Keratinocyte (primary cell): Measurements from ENCODE around the gene PAQR5. TPM values are rescaled to one million over a fixed set of nuclear protein-coding genes. Genes with fewer than 3 reads are reported as not detected.

Experiments
- DNase-seq: peaks from one replicate; pipeline ENCODE4 v3.0.0-alpha.2; 2011; ENCODE audit warnings: low read depth, missing footprints, low spot score
- FAIRE-seq: peaks from 2 replicates; lab custom pipeline; 2011; peaks lifted over from hg19 to GRCh38; lab: Jason Lieb, UNC
- H2AFZ ChIP-seq: 2 replicates; pipeline ENCODE4 v1.6.0; 2012; ENCODE audit warnings: low read length, control low read depth, inconsistent platforms; ENCODE audit not compliant: control insufficient read depth
- H3K27ac ChIP-seq: 2 replicates; pipeline ENCODE4 v1.5.1; 2011; ENCODE audit warnings: low read length; ENCODE audit not compliant: control insufficient read depth, insufficient read depth
- H3K27me3 ChIP-seq: 3 replicates; pipeline ENCODE4 v1.6.0; 2011; ENCODE audit warnings: low read length; ENCODE audit not compliant: control insufficient read depth, insufficient read depth; ENCODE audit errors: extremely low read depth
- H3K36me3 ChIP-seq, 2 experiments: 2 replicates in 1 of 2; 3 replicates in 1 of 2; pipeline ENCODE4 v1.5.1; 2011; ENCODE audit warnings: low read length in 2 of 2, mild to moderate bottlenecking in 1 of 2; ENCODE audit not compliant: control insufficient read depth in 2 of 2, insufficient read depth in 2 of 2; ENCODE audit errors: extremely low read depth in 1 of 2
- H3K4me1 ChIP-seq: 3 replicates; pipeline ENCODE4 v1.5.1; 2011; ENCODE audit warnings: low read length; ENCODE audit not compliant: control insufficient read depth, insufficient read depth; ENCODE audit errors: extremely low read depth
- H3K4me2 ChIP-seq: 3 replicates; pipeline ENCODE4 v1.6.0; 2011; ENCODE audit warnings: low read depth, low read length; ENCODE audit not compliant: control insufficient read depth, insufficient read depth; ENCODE audit errors: extremely low read depth
- H3K4me3 ChIP-seq, 3 experiments: fragments of 200-600 bp in 1 of 3; sonication (generic) in 1 of 3; 2 replicates in 2 of 3; 3 replicates in 1 of 3; pipeline ENCODE4 v1.5.1; 2011 to 2016; ENCODE audit warnings: low read length in 3 of 3, mild to moderate bottlenecking in 3 of 3, control low read depth in 2 of 3, inconsistent platforms in 1 of 3, low read depth in 1 of 3, mixed read lengths in 1 of 3, mixed run types in 1 of 3, moderate library complexity in 1 of 3; ENCODE audit not compliant: control insufficient read depth in 2 of 3, insufficient read depth in 2 of 3; ENCODE audit errors: extremely low read depth in 1 of 3
- H3K79me2 ChIP-seq: 2 replicates; pipeline ENCODE4 v1.6.0; 2012; ENCODE audit warnings: low read length; ENCODE audit not compliant: control insufficient read depth, insufficient read depth
- H3K9ac ChIP-seq: 3 replicates; pipeline ENCODE4 v1.6.0; 2011; ENCODE audit warnings: low read length; ENCODE audit not compliant: control insufficient read depth, insufficient read depth; ENCODE audit errors: extremely low read depth
- H3K9me1 ChIP-seq: 3 replicates; pipeline ENCODE4 v1.6.0; 2011; ENCODE audit warnings: low read length; ENCODE audit not compliant: control insufficient read depth, insufficient read depth; ENCODE audit errors: extremely low read depth
- H3K9me3 ChIP-seq: 2 replicates; pipeline ENCODE4 v1.5.1; 2012; ENCODE audit warnings: low read depth, low read length; ENCODE audit not compliant: control insufficient read depth
- H4K20me1 ChIP-seq: 3 replicates; pipeline ENCODE4 v1.6.0; 2011; ENCODE audit warnings: low read length; ENCODE audit not compliant: control insufficient read depth, insufficient read depth; ENCODE audit errors: extremely low read depth
- EZH2 ChIP-seq: IDR thresholded peaks from one replicate; pipeline ENCODE4 v1.6.1; 2012; ENCODE audit warnings: inconsistent platforms, mild to moderate bottlenecking, low read length, moderate library complexity
- dilution Hi-C: fragments of 300-500 bp; cut with MboI; formaldehyde crosslinking; loops from one replicate; pipeline ENCODE4 v1.7.0; 2020; ENCODE audit warnings: low sequenced_read_pairs; ENCODE audit not compliant: extremely low pct_ligation_motif_present
- polyA plus RNA-seq, 5 experiments: library from polyadenylated mRNA; depleted of rRNA in 3 of 5; stranded (reverse) in 3 of 5; stranded (forward) in 1 of 5; unstranded in 1 of 5; fragments of >200 nt; gene quantifications; 1 replicate in 1 of 5; 2 replicates in 3 of 5; 3 replicates in 1 of 5; pipeline versions ENCODE4 v1.2.1 to v1.2.3, GENCODE V29; 2011 to 2012; ENCODE audit warnings: missing spikeins in 2 of 5, low read depth in 1 of 5, low replicate concordance in 1 of 5
- TF ChIP-seq, protein P1 (sequence below), 3 experiments: IDR thresholded peaks in 1 of 3; conservative IDR thresholded peaks in 1 of 3; optimal IDR thresholded peaks in 1 of 3; 2 replicates in 2 of 3; 3 replicates in 1 of 3; pipeline versions ENCODE3 to v1.5.1; 2011; ENCODE audit warnings: low read length in 3 of 3, mild to moderate bottlenecking in 3 of 3, moderate library complexity in 2 of 3, control low read depth in 1 of 3, inconsistent platforms in 1 of 3; ENCODE audit not compliant: insufficient read depth in 2 of 3; ENCODE audit errors: extremely low read depth in 1 of 3

The PAQR5 gene
- polyA plus RNA-seq, 1 donor (not counting 4 experiments of a cell fraction or from before 2014, with no cell fraction given): 0.30 TPM

DNA sequence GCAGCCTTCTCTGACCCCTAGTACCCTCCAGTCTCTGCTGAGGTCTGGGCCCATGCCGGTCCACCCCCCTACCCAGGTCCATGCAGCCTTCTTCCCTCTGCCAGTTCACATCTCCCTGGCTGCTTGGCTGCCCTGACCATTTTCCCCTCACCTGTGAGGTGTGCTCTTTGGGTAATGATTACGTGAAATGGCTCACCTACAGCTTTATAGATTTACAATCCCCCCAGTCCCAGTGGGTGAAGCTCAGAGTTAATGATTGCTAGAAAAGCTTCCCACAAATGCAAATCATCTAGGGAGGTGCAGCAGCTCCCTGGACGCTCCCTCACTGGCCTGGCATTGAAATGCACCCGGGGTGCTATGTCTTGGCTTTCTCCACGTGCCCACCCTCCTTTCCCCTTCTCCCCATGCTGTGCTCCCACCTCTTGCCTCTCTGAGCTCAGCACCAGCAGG lies 18.7 kb downstream of the PAQR5 start:
- H3K4me1 ChIP-seq: no peaks in the 10 kb centered on the region
- no peak overlapping the region for H3K9ac ChIP-seq
- H3K9me3 ChIP-seq: no peaks in the 10 kb centered on the region
- no peaks in the 10 kb centered on the region for H3K9me1 ChIP-seq
- no peak overlapping the region for H2AFZ ChIP-seq
- FAIRE-seq: no peak
- H3K27ac ChIP-seq: no peak overlapping the region
- TF ChIP-seq, protein P1, sequence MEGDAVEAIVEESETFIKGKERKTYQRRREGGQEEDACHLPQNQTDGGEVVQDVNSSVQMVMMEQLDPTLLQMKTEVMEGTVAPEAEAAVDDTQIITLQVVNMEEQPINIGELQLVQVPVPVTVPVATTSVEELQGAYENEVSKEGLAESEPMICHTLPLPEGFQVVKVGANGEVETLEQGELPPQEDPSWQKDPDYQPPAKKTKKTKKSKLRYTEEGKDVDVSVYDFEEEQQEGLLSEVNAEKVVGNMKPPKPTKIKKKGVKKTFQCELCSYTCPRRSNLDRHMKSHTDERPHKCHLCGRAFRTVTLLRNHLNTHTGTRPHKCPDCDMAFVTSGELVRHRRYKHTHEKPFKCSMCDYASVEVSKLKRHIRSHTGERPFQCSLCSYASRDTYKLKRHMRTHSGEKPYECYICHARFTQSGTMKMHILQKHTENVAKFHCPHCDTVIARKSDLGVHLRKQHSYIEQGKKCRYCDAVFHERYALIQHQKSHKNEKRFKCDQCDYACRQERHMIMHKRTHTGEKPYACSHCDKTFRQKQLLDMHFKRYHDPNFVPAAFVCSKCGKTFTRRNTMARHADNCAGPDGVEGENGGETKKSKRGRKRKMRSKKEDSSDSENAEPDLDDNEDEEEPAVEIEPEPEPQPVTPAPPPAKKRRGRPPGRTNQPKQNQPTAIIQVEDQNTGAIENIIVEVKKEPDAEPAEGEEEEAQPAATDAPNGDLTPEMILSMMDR (optimal IDR thresholded peaks at IDR 0.05 in 1 of 3, IDR thresholded peaks at IDR 0.05 in 1 of 3, conservative IDR thresholded peaks at IDR 0.05 in 1 of 3; ENCODE audit: extremely low read depth in 1 of 3, insufficient read depth in 2 of 3, low read length in 3 of 3): no peak
- TF ChIP-seq EZH2: no peak
- H3K4me2 ChIP-seq: no peak overlapping the region
- no peaks in the 10 kb centered on the region for H3K36me3 ChIP-seq
- H4K20me1 ChIP-seq: no peaks in the 10 kb centered on the region
- H3K79me2 ChIP-seq: no peaks in the 10 kb centered on the region
- H3K27me3 ChIP-seq: peaks cover 12% of the 10 kb centered on the region
- dilution Hi-C loops: no loop called here
- H3K4me3 ChIP-seq: no peak overlapping the region
- no peak for DNase-seq

DNA sequence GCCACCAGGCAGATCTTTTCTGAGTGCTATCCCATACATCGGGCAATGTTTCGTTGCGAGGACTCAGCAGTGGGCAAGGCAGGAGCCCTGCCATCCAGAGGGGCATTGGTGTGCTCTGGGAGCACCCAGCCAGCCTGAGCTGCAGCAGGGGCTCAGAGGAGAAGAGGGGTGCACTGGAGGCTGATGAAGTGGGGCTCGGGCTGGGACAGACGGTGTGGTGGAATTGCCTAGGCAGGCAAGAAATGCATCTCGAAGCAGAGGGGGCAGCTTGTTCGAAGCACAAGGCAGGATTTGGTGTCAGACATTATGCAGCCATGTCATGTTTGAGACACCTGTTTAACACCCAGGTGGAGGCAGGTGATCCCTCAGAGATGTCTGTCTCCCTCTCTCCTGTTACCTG lies 19.3 kb downstream of the PAQR5 start:
- H3K4me3 ChIP-seq: no peak overlapping the region
- no peaks in the 10 kb centered on the region for H4K20me1 ChIP-seq
- no peak overlapping the region for H2AFZ ChIP-seq
- H3K9ac ChIP-seq: no peak overlapping the region
- no peaks in the 10 kb centered on the region for H3K9me3 ChIP-seq
- no peaks in the 10 kb centered on the region for H3K9me1 ChIP-seq
- peaks cover 15% of the 10 kb centered on the region for H3K27me3 ChIP-seq
- TF ChIP-seq EZH2: no peak
- TF ChIP-seq, protein P1 (optimal IDR thresholded peaks at IDR 0.05 in 1 of 3, IDR thresholded peaks at IDR 0.05 in 1 of 3, conservative IDR thresholded peaks at IDR 0.05 in 1 of 3; ENCODE audit: extremely low read depth in 1 of 3, insufficient read depth in 2 of 3, low read length in 3 of 3): no peak
- H3K4me1 ChIP-seq: no peaks in the 10 kb centered on the region
- no peaks in the 10 kb centered on the region for H3K36me3 ChIP-seq
- DNase-seq: no peak
- no peak overlapping the region for H3K27ac ChIP-seq
- no peak for FAIRE-seq
- no peaks in the 10 kb centered on the region for H3K79me2 ChIP-seq
- dilution Hi-C loops: no loop called here
- no peak overlapping the region for H3K4me2 ChIP-seq
